Fibroblast of skin of back (primary cell): ENCODE results near the gene TEX51.

Experiments used
- DNase-seq: peaks from one replicate; pipeline ENCODE4 v3.0.0-alpha.2; 2013

Gene TEX51

GRCh38 chr2:126879348-126880298 is 19.1 kb upstream of the TEX51 start:
- DNase-seq = no peak

GRCh38 chr2:126880324-126880723 is 18.4 kb upstream of the TEX51 start:
- no peak for DNase-seq

GRCh38 chr2:126880817-126881216 is 17.9 kb upstream of the TEX51 start:
- DNase-seq = no peak

- DNase-seq = no peak
These were observed 17.1 kb upstream of the TEX51 start for GRCh38 chr2:126881591-126881990.

GRCh38 chr2:126882181-126882580 is 16.5 kb upstream of the TEX51 start:
- DNase-seq = no peak

- no peak for DNase-seq
These were observed 15.7 kb upstream of the TEX51 start for GRCh38 chr2:126882736-126883665.

GRCh38 chr2:126883666-126884040 is 15.0 kb upstream of the TEX51 start:
- DNase-seq = no peak

- no peak for DNase-seq
These were observed 13.6 kb upstream of the TEX51 start for GRCh38 chr2:126884861-126885750.

- DNase-seq = no peak
These were observed 12.9 kb upstream of the TEX51 start for GRCh38 chr2:126885751-126886210.

- DNase-seq = peak; percentile 14
These were observed 12.3 kb upstream of the TEX51 start for GRCh38 chr2:126886211-126886915.

GRCh38 chr2:126886916-126887280 is 11.8 kb upstream of the TEX51 start:
- no peak for DNase-seq

- DNase-seq = no peak
These were observed 11.2 kb upstream of the TEX51 start for GRCh38 chr2:126887506-126887905.

GRCh38 chr2:126888046-126888445 is 10.6 kb upstream of the TEX51 start:
- no peak for DNase-seq

- no peak for DNase-seq
These were observed 9.6 kb upstream of the TEX51 start for GRCh38 chr2:126889071-126889470.

GRCh38 chr2:126889496-126890135 is 9.1 kb upstream of the TEX51 start:
- DNase-seq = no peak

GRCh38 chr2:126890136-126890510 is 8.6 kb upstream of the TEX51 start:
- DNase-seq = no peak

GRCh38 chr2:126890551-126891450 is 7.9 kb upstream of the TEX51 start:
- no peak for DNase-seq

- DNase-seq = no peak
These were observed 6.8 kb upstream of the TEX51 start for GRCh38 chr2:126891681-126892500.

GRCh38 chr2:126893153-126893552 is 5.5 kb upstream of the TEX51 start:
- DNase-seq = no peak
